HK-2 (cell line): ENCODE results near the gene HOXA3.

Experiments used
- DNase-seq: peaks from one replicate; pipeline ENCODE4 v3.0.0-alpha.2; 2018; ENCODE audit not compliant: unreplicated experiment

HOXA3 gene

DNA sequence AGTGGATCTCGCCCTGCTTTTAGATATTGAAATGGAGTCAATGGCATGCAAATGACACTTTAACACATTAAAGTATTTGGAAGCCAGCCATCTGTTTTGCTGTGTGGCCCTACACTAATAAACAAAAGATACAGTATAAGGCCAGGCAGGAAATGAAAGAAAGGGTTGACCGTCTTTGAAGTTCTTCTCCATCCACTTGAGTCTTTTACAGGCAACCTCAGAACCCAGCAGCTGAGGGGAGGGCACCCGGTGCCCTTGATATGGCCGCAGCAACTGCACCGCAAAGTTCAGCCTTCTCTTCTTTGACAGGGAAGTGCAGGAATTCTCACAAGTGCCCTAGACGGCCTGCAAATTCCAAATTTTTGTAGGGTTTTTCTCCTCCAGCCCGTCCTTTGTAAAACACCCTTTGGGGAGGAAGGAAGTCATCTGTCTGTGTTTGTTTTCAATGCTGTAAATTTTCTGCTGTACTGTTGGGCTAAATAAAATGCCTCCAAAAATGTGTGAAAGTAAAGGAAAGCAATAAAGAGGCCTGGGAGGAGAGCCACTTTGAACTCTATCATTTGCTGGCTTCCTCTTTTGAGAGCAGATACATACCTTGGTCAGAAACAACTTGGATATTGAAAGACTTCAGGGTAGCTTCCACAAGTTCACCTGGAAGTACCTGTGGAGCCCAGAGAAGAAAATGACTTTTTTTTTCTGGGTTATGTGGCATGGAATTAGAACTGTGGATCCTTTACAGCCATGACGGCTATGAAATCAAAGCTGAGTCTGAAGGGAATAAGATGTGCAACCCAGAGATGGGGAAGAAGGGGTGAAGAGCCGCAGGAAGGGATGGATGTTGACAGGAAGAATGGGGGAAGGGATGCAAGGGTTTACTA lies 60.2 kb downstream of the HOXA3 start:
- DNase-seq = no peak

DNA sequence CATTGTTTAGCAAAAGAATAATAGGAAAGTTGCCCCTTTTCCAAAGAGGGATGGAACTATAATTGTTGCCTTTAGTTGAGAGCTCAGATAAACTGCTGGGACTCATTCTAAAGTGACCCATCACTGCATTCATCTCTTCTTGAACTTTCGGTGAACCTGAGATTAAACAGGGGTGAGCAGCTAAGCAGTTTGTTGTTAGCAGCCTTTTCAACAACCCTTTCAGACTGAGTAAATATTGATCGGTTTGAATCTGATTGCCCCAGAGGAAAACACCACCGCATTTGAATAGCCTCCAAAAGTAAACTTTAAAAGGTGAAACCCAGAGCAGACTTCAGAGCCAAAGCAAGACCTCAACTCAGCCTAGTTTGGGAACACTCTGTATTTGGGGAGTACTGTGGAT lies 61.3 kb downstream of the HOXA3 start:
- DNase-seq = no peak

- no peak for DNase-seq
These were observed 64.1 kb downstream of the HOXA3 start for GRCh38 chr7:27088002-27088922.

DNA sequence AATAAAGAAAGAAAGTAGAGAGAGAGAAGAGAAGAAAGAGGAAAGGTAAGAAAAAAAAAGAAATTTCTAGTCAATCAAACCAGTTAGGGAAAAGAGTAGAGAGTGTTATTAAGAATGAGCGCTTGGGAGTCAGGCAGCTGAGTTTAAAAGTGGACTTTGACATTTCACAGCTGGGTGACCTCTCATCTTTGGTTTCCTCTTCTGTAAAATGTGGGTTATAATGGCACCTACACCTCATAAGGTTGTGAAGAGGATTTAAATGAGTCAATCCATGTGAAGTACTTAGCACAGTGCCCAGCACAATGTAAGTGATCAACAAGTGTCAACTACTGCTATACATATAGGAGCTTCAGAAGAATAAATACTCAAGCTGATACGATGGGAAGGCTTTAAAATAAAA lies 68.7 kb downstream of the HOXA3 start:
- DNase-seq = no peak

- DNase-seq = no peak
These were observed 70.2 kb downstream of the HOXA3 start for GRCh38 chr7:27082171-27082570.

DNA sequence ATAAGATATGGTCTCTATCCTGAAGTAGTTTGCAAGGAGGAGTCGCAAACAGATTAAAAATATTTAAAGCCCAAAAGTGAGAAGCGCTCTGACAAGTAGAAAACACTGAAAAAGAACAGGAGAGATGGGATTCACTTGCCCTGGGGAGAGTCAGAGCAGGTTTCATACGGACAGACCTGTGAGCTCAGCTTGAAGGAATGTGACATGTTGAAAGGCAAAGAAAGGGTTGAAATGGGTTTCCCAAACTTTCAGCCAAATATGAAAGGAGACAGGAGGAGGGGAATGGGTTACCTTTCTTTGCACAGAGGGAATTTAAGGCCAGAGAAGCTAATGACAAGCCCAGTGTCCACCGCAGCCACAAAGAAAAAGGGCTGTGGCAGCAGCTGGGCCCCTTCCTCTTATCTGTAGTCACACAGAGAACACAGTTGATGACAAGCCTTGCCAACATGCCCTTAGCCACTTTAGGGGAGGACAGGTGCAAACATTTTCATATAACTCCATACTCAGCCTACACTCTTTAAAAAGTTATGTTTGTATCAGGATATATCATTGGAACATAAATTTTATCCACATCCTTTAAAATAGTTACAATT lies 71.4 kb downstream of the HOXA3 start:
- DNase-seq = no peak

DNA sequence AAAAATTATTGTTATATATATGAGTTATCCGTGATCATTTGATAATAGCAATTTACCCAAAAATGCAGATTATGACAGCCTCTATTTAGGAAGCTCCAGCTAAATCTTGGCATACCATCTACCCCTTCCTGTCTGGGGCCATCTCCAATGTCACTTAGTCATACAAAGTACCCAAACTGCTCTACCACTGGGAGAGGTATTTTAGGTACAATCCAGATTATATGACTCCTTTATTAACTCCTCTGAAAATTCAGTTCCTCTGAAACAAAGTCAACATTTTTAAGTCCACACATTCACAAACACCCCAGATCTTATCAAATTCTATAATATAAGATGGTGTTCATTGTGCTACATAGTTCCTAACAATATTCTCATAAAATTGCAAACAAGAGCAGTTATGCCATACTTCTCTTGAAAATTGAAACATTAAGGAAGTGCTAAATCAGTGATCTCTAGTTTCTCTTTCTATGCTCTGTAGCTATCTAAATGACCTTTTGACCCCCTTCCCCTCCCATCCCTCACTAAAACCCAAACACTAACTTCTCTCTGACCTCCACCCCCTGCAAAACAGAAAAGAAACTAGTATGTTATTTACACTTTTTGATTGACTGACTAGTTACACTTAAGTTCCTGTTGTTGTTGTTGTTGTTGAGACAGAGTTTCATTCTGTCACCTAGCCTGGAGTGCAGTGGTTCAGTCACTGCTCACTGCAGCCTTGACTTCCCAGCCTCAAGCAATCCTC lies 73.0 kb downstream of the HOXA3 start:
- no peak for DNase-seq

GRCh38 chr7:27078616-27079233 lies 73.7 kb downstream of the HOXA3 start:
- DNase-seq = no peak

DNA sequence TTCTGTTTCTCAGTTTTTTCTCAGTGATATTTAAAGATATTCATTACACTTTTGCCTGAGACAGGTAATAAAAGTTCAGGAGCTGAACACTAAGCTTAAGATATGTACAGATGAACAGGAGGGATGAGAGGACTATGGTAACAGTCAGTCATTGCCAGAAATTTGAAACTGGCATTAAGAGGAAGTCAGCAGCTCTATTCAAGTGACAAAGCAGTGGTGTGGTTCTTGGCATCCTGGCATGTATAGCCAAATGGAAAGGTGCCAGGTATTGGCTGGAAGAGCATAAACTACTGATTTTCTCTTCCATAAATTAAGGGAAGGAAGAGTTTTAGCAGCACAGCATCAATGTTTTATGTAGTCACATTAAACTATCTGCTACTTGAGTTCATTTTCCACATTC lies 79.3 kb downstream of the HOXA3 start:
- DNase-seq = no peak

DNA sequence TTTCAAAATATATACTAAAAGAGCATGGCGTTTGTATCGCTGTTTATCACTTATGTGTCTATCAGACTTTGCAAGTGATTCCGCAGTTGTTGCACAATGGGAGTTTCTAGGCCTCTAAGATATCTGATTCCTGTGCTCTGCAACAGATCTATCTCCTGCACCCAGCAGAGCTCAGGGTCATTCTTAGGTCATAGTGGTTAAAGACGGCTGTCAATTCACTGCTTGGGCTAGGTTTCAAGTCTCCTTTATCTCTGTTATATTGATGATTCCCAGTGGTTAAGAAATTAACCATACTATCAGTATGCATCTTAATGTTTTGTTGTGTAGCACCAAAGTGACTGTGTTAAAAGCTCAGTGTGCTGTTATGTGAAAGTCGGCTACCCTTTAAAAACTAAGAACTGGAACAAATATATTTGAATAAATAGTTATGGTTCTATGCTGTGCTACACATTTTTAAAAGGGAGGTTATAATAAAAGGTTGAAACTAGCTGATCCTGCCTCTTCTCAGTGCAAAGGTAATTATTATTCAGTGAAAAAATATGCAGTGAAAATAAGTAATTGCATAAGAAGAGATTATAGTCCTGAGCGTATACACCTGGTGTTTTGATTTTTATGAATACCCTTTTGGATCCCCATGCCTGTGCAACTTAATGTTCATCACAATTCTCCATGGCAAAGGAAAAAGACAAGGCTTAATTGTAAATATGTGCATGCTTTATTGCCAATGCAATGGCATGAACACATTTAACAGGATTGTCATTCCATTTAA lies 80.6 kb downstream of the HOXA3 start:
- no peak for DNase-seq

- DNase-seq = no peak
These were observed 84.1 kb downstream of the HOXA3 start for GRCh38 chr7:27068259-27068658.

DNA sequence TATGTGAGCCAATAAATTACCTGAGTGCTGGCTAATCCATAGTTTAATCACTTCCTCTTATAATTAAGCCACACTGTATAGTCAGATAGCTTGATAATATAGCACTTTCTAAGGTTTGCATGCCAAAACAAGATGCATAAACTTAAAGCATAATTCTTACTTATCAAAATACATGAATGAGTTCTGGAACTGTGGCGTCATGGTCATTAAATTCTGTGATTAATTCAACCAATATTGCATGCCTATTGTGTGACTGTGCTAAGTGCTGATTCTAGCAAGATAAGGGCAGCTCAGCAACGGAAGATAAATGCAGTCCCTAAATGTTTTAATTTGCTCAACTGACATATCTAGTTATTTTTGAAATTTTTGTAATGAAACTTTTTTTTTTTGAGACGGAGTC lies 86.2 kb downstream of the HOXA3 start:
- DNase-seq = no peak

- no peak for DNase-seq
These were observed 86.7 kb downstream of the HOXA3 start for GRCh38 chr7:27065709-27066108.

DNA sequence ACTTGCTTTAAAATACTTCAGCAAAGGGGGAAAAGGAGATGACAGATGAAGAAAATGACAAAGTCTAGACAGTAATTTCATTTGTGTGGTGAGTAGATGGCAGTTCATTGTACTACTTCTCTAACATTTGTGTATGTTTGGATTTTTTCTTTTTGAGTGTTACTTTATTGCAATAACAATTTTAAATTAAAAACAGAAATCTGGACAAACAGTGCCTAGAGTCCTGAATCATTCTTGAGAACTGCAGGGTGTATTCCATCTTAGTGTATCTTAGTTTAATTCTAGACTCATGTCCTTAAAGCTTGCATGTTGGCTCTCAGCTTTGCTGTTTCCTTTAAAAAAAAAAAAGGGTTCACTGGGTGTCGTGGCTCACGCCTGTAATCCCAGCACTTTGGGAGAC lies 87.7 kb downstream of the HOXA3 start:
- no peak for DNase-seq

DNA sequence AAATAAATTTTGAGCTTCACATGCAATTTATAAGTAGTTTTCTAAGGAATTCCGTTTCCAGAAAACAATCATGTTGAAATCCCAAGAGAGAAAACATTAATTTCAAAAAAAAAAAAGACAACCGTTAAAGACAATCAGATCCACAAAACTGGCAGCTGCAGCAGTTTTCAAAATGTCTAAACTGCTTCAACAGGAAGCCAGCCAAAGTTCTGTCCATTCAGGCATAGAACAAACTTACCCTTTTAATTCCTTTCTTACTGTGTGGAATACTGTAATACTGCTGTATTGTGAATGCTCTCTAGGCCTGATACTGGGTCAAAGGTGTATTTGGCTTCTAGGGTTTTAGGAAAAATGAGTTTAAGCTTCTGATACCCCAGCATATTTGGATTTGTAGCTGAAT lies 88.2 kb downstream of the HOXA3 start:
- no peak for DNase-seq

DNA sequence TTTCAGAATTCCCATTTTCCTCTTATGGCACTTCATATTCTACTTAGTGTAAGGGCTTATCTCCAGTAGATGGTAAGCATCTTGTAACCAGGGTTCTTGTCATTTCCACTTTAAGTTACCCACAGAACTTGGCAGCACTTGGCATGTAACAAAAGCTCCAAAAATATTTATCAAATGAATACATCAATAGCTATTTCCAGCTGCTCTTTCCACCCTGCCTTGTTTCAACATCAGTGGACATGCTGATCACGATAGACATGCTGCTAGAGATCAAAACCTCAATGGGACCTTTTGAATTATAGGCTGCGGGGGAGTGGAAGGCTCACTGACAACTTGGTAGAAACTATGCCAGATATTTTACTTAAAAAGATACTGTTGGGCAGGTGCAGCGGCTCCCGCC lies 89.4 kb downstream of the HOXA3 start:
- no peak for DNase-seq
